Subcutaneous adipose tissue (tissue), 4 donors: ENCODE measurements around the gene EIF3A. TPM values are rescaled to one million over a fixed set of nuclear protein-coding genes. Genes with fewer than 3 reads are reported as not detected.

ENCODE experiments used
- total RNA-seq, 4 donors: library from RNA; depleted of rRNA; stranded (reverse); fragments of >200 nt; gene quantifications; one replicate each; pipeline ENCODE4 v1.1.0, GENCODE V29; 2016
- TF ChIP-seq, protein P1 (sequence below): fragments of 450-650 bp; IDR thresholded peaks from one replicate; pipeline ENCODE4 v1.5.1; 2016; ENCODE audit warnings: low read depth, mild to moderate bottlenecking, control low read depth, antibody characterized with exemption, moderate library complexity

EIF3A gene
- total RNA-seq, 4 donors from 2014 or later: 129 to 174 (median 157) TPM

DNA sequence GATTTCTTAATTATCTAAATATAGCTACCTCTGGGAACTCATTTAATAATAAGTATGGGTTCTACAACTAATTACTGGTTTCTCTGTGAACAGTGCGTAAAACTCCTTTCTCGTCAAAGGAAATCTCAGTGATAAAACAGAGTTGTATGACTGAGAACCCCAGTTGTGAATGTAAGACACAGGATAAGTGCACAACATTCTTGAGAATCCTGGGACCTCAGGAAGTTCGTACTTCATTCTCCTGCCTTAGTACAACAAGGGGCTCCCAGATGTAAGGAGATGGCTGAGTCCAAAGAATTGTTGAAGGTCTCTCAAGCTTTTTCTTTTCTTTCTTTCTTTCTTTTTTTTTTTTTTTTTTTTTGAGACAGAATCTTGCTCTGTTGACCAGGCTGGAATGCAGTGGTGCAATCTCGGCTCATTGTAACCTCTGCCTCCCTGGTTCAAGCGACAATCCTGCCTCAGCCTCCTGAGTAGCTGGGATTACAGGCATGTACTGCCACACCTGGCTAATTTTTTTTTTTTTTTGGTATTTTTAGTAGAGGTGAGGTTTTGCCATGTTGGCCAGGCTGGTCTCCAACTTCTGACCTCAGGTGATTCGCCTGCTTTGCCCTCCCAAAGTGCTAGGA, 35.8 kb upstream of the EIF3A start:
- TF ChIP-seq, protein P1, sequence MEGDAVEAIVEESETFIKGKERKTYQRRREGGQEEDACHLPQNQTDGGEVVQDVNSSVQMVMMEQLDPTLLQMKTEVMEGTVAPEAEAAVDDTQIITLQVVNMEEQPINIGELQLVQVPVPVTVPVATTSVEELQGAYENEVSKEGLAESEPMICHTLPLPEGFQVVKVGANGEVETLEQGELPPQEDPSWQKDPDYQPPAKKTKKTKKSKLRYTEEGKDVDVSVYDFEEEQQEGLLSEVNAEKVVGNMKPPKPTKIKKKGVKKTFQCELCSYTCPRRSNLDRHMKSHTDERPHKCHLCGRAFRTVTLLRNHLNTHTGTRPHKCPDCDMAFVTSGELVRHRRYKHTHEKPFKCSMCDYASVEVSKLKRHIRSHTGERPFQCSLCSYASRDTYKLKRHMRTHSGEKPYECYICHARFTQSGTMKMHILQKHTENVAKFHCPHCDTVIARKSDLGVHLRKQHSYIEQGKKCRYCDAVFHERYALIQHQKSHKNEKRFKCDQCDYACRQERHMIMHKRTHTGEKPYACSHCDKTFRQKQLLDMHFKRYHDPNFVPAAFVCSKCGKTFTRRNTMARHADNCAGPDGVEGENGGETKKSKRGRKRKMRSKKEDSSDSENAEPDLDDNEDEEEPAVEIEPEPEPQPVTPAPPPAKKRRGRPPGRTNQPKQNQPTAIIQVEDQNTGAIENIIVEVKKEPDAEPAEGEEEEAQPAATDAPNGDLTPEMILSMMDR: no peak

DNA sequence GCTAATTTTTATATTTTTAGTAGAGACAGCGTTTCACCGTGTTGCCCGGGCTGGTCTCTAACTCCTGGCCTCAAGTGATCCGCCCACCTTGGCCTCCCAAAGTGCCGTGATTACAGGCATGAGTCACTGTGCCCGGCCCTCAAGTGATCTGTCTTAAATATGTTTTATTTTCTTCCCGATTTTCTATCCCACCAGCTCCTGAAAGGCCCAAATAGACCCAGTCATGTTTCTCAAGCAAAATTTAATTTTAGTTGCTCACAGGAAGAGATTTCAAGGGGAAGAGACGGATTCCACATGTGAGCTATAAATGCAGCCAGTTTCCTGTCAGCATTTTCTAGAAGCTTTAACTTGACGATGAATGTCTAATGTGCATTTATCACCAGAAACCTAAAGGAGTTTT, 35.3 kb upstream of the EIF3A start:
- TF ChIP-seq, protein P1: no peak

- TF ChIP-seq, protein P1: no peak
These were observed 33.4 kb upstream of the EIF3A start for GRCh38 chr10:119113751-119114732.

GRCh38 chr10:119112056-119112455, 31.4 kb upstream of the EIF3A start:
- TF ChIP-seq, protein P1: no peak

- TF ChIP-seq, protein P1: no peak
These were observed 24.5 kb upstream of the EIF3A start for GRCh38 chr10:119105155-119105554.

- TF ChIP-seq, protein P1: no peak
These were observed 24.0 kb upstream of the EIF3A start for GRCh38 chr10:119104654-119105015.
